ENCODE data around the gene EFNA5. TPM values are rescaled to one million over a fixed set of nuclear protein-coding genes. Genes with fewer than 3 reads are reported as not detected.
A peak's percentile ranks its signal among the peaks of the same experiment; 100 is the strongest.

The EFNA5 gene
- total RNA-seq: 12.6 and 24.6 TPM in 2 replicates

DNA sequence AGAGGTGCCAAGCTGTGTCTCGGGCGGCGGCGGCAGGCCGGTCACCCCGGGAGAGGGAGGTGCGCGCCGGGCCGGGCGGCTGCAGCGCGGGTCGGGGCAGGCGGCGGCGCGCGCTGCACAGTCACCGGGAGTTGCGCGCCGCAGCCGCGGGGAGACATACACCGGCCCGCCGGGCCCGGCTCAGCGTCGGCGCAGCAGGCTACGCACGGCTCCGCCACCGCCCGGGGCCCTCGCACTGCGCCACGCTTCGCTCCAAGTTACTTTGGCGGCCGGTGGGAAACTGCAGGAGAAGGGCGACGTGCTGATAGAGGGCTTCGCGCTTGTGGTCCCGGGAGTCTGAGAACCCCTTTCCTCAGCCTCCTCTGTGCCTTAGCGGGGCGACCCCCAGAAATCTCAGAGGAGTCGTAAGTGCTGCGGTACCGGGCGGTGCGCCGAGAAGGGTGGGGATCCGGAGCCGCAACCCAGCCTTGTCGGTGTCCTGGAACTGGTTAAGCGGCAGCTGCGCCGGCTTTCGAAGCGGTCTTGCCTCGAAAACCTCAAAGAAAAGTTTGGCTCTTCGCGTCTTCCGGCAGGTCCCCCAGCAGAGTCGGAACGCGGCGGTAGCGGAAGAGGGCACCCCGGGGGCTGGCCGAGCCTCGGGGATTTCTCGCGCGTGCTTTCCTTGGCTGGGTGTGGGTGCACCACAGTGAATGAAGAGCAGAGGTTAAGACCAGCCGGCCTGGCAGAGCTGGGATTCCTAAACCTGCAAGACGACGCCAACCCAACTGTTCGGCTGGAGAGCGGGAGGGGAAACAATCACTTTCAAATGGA, at the start of gene EFNA5:
EFNA5 (minus strand) TSS at position 6 of the 810 bp plus-strand sequence.
- no peak for DNase-seq (ENCODE audit: low read depth)
- no peaks in the 10 kb centered on the region for H3K27me3 ChIP-seq (ENCODE audit: control insufficient read depth, insufficient read depth, low read length)
- no peaks in the 10 kb centered on the region for H3K36me3 ChIP-seq (ENCODE audit: control insufficient read depth, insufficient read depth, low read length)
- peak within 1 kb of the TSS; percentile 93 for H3K4me3 ChIP-seq (ENCODE audit: low read depth, low read length)
- TF ChIP-seq, protein P1, sequence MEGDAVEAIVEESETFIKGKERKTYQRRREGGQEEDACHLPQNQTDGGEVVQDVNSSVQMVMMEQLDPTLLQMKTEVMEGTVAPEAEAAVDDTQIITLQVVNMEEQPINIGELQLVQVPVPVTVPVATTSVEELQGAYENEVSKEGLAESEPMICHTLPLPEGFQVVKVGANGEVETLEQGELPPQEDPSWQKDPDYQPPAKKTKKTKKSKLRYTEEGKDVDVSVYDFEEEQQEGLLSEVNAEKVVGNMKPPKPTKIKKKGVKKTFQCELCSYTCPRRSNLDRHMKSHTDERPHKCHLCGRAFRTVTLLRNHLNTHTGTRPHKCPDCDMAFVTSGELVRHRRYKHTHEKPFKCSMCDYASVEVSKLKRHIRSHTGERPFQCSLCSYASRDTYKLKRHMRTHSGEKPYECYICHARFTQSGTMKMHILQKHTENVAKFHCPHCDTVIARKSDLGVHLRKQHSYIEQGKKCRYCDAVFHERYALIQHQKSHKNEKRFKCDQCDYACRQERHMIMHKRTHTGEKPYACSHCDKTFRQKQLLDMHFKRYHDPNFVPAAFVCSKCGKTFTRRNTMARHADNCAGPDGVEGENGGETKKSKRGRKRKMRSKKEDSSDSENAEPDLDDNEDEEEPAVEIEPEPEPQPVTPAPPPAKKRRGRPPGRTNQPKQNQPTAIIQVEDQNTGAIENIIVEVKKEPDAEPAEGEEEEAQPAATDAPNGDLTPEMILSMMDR (IDR thresholded peaks at IDR 0.05; ENCODE audit: insufficient read depth, low read length, poor library complexity, severe bottlenecking): no peak

DNA sequence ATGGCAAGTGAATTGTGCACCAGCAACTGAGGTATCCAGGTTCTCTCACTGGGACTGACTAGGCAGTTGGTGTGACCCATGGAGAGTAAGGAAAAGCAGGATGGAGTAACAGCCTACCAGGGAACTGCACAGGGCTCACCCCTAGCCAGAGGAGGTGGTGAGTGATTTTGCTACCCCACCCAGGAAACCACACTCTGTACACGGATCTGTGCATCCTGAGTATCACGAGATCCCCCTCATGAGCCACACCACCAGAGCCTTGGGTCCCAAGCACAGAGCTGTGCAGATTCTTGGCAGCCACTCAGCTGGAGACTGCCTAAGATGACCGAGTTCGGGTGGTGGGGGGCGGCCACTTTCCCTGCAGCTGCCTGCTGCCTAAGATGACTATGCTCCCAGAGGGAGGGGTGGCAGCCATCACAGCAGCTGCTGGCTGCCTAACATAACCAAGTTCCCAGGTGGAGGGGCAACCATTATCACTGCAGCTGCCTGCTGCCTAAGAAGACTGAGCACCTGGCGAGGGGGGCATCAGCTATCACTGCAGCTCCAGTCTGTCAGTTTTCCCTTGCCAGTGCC, 48.4 kb upstream of the EFNA5 start:
- H3K4me3 ChIP-seq (ENCODE audit: low read depth, low read length): no peak overlapping the region
- TF ChIP-seq, protein P1 (IDR thresholded peaks at IDR 0.05; ENCODE audit: insufficient read depth, low read length, poor library complexity, severe bottlenecking): no peak
- H3K36me3 ChIP-seq (ENCODE audit: control insufficient read depth, insufficient read depth, low read length): no peaks in the 10 kb centered on the region
- no peak for DNase-seq (ENCODE audit: low read depth)
- no peaks in the 10 kb centered on the region for H3K27me3 ChIP-seq (ENCODE audit: control insufficient read depth, insufficient read depth, low read length)

DNA sequence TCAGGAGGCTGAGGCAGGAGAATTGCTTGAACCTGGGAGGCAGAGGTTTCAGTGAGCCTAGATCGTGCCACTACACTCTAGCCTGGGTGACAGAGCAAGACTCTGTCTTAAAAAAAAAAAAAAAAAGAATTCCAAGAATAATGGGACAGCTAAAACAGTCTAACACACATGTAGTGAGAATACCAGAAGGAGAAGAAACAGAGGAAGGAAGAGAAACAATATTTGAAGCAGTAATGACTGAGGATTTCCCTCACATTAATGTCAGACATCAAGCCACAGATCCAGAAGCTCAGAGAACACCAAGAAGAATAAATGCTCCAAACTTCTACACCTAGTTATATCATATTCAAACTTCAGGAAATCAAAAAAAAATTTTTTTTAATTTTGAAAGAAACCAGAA, 47.1 kb upstream of the EFNA5 start:
- Histone ChIP-seq H3K27me3 (ENCODE audit: control insufficient read depth, insufficient read depth, low read length) (no peaks in the 10 kb centered on the region), H3K36me3 (ENCODE audit: control insufficient read depth, insufficient read depth, low read length) (no peaks in the 10 kb centered on the region), H3K4me3 (ENCODE audit: low read depth, low read length) (no peak overlapping the region)
- TF ChIP-seq, protein P1 (IDR thresholded peaks at IDR 0.05; ENCODE audit: insufficient read depth, low read length, poor library complexity, severe bottlenecking): no peak
- no peak for DNase-seq (ENCODE audit: low read depth)

DNA sequence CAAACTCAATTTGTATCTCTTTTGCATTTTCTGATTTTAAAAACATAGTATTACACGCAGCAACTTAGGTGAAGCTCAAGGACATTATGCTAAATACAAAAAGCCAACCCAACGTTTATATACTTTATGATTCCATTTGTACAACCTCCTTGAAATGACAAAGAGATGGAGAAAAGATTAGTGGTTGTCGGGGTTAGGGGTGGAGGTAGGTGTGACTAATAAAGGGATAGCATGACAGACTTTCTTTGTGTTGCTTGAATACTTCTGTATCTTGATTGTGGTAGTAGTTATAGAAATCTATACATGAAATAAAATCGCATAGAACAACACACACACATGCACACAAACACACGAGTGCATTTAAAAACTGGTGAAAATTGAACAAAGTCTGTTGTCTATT, 42.5 kb upstream of the EFNA5 start:
- no peaks in the 10 kb centered on the region for H3K27me3 ChIP-seq (ENCODE audit: control insufficient read depth, insufficient read depth, low read length)
- H3K4me3 ChIP-seq (ENCODE audit: low read depth, low read length): no peak overlapping the region
- H3K36me3 ChIP-seq (ENCODE audit: control insufficient read depth, insufficient read depth, low read length): no peaks in the 10 kb centered on the region
- no peak for DNase-seq (ENCODE audit: low read depth)
- TF ChIP-seq, protein P1 (IDR thresholded peaks at IDR 0.05; ENCODE audit: insufficient read depth, low read length, poor library complexity, severe bottlenecking): no peak

DNA sequence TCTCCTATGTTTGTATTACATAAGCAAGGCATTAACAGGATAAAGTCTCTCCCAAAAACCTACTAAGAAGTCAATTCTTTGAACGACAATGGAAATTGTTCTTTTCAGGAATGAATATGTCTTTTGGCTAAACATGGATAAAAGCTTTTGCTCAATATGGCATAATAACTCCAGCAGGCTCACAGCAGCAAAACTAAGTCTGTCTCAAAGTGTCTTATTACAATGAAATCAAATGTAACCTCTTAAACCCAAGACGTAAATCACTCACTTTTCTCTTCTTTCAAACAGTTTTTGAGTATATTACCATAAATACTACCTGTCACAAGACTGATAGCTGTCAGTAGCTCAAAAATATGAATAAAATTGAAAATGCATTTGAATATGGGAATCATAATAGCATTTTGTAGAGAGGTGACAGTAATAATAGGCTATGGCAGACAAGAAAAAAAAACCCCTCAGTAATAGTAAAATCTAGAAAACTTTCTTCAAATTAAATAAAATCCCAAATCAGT, 41.7 kb upstream of the EFNA5 start:
- no peaks in the 10 kb centered on the region for H3K27me3 ChIP-seq (ENCODE audit: control insufficient read depth, insufficient read depth, low read length)
- TF ChIP-seq, protein P1 (IDR thresholded peaks at IDR 0.05; ENCODE audit: insufficient read depth, low read length, poor library complexity, severe bottlenecking): no peak
- DNase-seq (ENCODE audit: low read depth): no peak
- H3K4me3 ChIP-seq (ENCODE audit: low read depth, low read length): no peak overlapping the region
- H3K36me3 ChIP-seq (ENCODE audit: control insufficient read depth, insufficient read depth, low read length): no peaks in the 10 kb centered on the region
